HepG2 (cell line): ENCODE data around the gene GJB5. TPM values are rescaled to one million over a fixed set of nuclear protein-coding genes. Genes with fewer than 3 reads are reported as not detected.
A peak's percentile ranks its signal among the peaks of the same experiment; 100 is the strongest.

ENCODE experiments used
- ELF3 ChIP-seq: IDR thresholded peaks from 2 replicates; pipeline ENCODE4 v1.6.1; 2016; ENCODE audit warnings: missing genetic modification reagents, missing compliant biosample characterization
- HOXA3 ChIP-seq: sonication (generic); formaldehyde crosslinking; IDR thresholded peaks from 2 replicates; pipeline ENCODE4 v1.5.0; 2020; ENCODE audit warnings: missing genetic modification reagents
- JUND ChIP-seq: sonication (generic); formaldehyde crosslinking; IDR thresholded peaks from 2 replicates; pipeline ENCODE4 v1.8.0; 2022; ENCODE audit warnings: mild to moderate bottlenecking, missing genetic modification reagents
- MATR3 ChIP-seq: sonication (generic); formaldehyde crosslinking; IDR thresholded peaks from 2 replicates; pipeline ENCODE4 v1.4.0; 2020; ENCODE audit warnings: missing genetic modification reagents
- PRMT3 ChIP-seq: sonication (generic); formaldehyde crosslinking; IDR thresholded peaks from 2 replicates; pipeline ENCODE4 v1.8.1; 2022; ENCODE audit warnings: low read depth, mild to moderate bottlenecking, moderate library complexity, missing genetic modification reagents, borderline replicate concordance
- THYN1 ChIP-seq: sonication (generic); formaldehyde crosslinking; IDR thresholded peaks from 2 replicates; pipeline ENCODE4 v1.8.1; 2023; ENCODE audit warnings: low read depth, mild to moderate bottlenecking, moderate library complexity, missing genetic modification reagents, borderline replicate concordance
- ZFP36 ChIP-seq: fragments of 150-350 bp; IDR thresholded peaks from 2 replicates; pipeline ENCODE4 v1.6.1; 2018; ENCODE audit warnings: borderline replicate concordance, low read length, low read depth; ENCODE audit not compliant: partially characterized antibody
- ZNF30 ChIP-seq: sonication (generic); formaldehyde crosslinking; IDR thresholded peaks from 2 replicates; pipeline ENCODE4 v1.5.0; 2020; ENCODE audit warnings: mild to moderate bottlenecking, missing genetic modification reagents
- ZNF558 ChIP-seq: sonication (generic); formaldehyde crosslinking; IDR thresholded peaks from 2 replicates; pipeline ENCODE4 v1.9.0; 2022; ENCODE audit warnings: mild to moderate bottlenecking, missing genetic modification reagents, borderline replicate concordance
- ZNF83 ChIP-seq: sonication (generic); formaldehyde crosslinking; IDR thresholded peaks from 2 replicates; pipeline ENCODE4 v1.4.0; 2020; ENCODE audit warnings: missing genetic modification reagents, mild to moderate bottlenecking, borderline replicate concordance
- polyA plus RNA-seq, 8 experiments: library from polyadenylated mRNA; depleted of rRNA in 3 of 8; stranded (reverse) in 7 of 8; unstranded in 1 of 8; fragments of >200 nt; fragmentation: Illumina TruSeq in 4 of 8; extraction: Trizol in 4 of 8; gene quantifications; 2 replicates each; pipeline versions ENCODE4 v1.2.1 to v1.2.3, GENCODE V29; 2011 to 2016; ENCODE audit warnings: low read depth in 4 of 8, missing spikeins in 1 of 8, mixed read lengths in 1 of 8; ENCODE audit not compliant: insufficient read depth in 1 of 8
- total RNA-seq, 5 experiments: library from RNA; depleted of rRNA; stranded (reverse); fragments of >200 nt; fragmentation: Illumina TruSeq; extraction: Trizol; gene quantifications; 2 replicates each; pipeline ENCODE4 v1.2.3, GENCODE V29; 2016; ENCODE audit warnings: low read depth in 1 of 5
- TF ChIP-seq, protein P1 (sequence below): sonication (generic); formaldehyde crosslinking; IDR thresholded peaks from 2 replicates; pipeline ENCODE4 v1.9.0; 2021; ENCODE audit warnings: missing genetic modification reagents, borderline replicate concordance
- TF ChIP-seq, protein P2 (sequence below): sonication (generic); formaldehyde crosslinking; IDR thresholded peaks from 2 replicates; pipeline ENCODE4 v1.4.0; 2020; ENCODE audit warnings: missing genetic modification reagents, borderline replicate concordance
- TF ChIP-seq, protein P3 (sequence below): sonication (generic); formaldehyde crosslinking; IDR thresholded peaks from 2 replicates; pipeline ENCODE4 v1.8.1; 2023; ENCODE audit warnings: missing genetic modification reagents, inconsistent platforms, borderline replicate concordance
- TF ChIP-seq, protein P4 (sequence below): sonication (generic); formaldehyde crosslinking; IDR thresholded peaks from 2 replicates; pipeline ENCODE4 v1.4.0; 2020; ENCODE audit warnings: missing genetic modification reagents, borderline replicate concordance
- TF ChIP-seq, protein P5 (sequence below): fragments of 450-650 bp; IDR thresholded peaks from 2 replicates; pipeline ENCODE4 v1.6.1; 2017; ENCODE audit warnings: mild to moderate bottlenecking
- TF ChIP-seq, protein P6 (sequence below): sonication (generic); formaldehyde crosslinking; IDR thresholded peaks from 2 replicates; pipeline ENCODE4 v1.5.0; 2020; ENCODE audit warnings: mild to moderate bottlenecking, missing genetic modification reagents, moderate library complexity

Gene GJB5
- total and polyA plus RNA-seq, 2 of the 13 experiments (the other 11 are each of a cell fraction or from before 2014, with no cell fraction given), result not detected

DNA sequence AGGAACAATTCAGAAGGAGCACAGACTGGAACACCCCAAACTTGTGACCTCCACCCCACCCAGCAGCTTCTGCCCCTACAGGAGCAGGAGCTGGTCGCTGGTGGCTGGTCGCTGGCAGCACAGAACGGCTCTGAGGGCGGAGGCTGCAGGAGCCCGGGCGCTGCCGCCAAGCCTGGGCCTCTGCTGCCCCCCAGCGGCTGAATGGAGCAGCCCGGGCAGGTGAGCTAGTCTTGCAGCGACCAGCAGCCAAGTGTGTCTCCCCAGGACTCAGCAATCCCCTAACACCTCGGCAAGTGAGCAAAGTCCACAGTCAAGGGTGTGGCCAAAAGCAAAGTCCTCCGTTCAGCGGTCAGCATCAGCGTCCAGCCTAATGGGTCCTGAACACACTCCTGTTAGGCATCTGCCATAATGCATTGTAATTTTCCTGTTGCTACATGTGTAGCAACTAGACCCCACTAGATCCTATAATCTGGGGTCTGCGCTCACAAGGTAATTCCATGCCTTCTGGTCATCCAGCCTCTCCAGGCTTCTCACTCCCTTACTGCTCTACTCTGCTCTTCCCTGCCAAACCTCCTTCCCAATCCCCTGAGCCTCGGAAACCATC, 12.1 kb upstream of the GJB5 start (continued):
- TF ChIP-seq, protein P1, sequence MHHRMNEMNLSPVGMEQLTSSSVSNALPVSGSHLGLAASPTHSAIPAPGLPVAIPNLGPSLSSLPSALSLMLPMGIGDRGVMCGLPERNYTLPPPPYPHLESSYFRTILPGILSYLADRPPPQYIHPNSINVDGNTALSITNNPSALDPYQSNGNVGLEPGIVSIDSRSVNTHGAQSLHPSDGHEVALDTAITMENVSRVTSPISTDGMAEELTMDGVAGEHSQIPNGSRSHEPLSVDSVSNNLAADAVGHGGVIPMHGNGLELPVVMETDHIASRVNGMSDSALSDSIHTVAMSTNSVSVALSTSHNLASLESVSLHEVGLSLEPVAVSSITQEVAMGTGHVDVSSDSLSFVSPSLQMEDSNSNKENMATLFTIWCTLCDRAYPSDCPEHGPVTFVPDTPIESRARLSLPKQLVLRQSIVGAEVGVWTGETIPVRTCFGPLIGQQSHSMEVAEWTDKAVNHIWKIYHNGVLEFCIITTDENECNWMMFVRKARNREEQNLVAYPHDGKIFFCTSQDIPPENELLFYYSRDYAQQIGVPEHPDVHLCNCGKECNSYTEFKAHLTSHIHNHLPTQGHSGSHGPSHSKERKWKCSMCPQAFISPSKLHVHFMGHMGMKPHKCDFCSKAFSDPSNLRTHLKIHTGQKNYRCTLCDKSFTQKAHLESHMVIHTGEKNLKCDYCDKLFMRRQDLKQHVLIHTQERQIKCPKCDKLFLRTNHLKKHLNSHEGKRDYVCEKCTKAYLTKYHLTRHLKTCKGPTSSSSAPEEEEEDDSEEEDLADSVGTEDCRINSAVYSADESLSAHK (CRISPR knock-in tag), result no peak
- TF ChIP-seq, protein P2, sequence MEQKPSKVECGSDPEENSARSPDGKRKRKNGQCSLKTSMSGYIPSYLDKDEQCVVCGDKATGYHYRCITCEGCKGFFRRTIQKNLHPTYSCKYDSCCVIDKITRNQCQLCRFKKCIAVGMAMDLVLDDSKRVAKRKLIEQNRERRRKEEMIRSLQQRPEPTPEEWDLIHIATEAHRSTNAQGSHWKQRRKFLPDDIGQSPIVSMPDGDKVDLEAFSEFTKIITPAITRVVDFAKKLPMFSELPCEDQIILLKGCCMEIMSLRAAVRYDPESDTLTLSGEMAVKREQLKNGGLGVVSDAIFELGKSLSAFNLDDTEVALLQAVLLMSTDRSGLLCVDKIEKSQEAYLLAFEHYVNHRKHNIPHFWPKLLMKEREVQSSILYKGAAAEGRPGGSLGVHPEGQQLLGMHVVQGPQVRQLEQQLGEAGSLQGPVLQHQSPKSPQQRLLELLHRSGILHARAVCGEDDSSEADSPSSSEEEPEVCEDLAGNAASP (CRISPR knock-in tag), result no peak
- no peak for TF ChIP-seq ZNF30 (CRISPR knock-in tag)
- TF ChIP-seq, protein P3, sequence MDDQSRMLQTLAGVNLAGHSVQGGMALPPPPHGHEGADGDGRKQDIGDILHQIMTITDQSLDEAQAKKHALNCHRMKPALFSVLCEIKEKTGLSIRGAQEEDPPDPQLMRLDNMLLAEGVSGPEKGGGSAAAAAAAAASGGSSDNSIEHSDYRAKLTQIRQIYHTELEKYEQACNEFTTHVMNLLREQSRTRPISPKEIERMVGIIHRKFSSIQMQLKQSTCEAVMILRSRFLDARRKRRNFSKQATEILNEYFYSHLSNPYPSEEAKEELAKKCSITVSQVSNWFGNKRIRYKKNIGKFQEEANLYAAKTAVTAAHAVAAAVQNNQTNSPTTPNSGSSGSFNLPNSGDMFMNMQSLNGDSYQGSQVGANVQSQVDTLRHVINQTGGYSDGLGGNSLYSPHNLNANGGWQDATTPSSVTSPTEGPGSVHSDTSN (CRISPR knock-in tag), result no peak
- TF ChIP-seq, protein P4, sequence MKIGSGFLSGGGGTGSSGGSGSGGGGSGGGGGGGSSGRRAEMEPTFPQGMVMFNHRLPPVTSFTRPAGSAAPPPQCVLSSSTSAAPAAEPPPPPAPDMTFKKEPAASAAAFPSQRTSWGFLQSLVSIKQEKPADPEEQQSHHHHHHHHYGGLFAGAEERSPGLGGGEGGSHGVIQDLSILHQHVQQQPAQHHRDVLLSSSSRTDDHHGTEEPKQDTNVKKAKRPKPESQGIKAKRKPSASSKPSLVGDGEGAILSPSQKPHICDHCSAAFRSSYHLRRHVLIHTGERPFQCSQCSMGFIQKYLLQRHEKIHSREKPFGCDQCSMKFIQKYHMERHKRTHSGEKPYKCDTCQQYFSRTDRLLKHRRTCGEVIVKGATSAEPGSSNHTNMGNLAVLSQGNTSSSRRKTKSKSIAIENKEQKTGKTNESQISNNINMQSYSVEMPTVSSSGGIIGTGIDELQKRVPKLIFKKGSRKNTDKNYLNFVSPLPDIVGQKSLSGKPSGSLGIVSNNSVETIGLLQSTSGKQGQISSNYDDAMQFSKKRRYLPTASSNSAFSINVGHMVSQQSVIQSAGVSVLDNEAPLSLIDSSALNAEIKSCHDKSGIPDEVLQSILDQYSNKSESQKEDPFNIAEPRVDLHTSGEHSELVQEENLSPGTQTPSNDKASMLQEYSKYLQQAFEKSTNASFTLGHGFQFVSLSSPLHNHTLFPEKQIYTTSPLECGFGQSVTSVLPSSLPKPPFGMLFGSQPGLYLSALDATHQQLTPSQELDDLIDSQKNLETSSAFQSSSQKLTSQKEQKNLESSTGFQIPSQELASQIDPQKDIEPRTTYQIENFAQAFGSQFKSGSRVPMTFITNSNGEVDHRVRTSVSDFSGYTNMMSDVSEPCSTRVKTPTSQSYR (CRISPR knock-in tag), result no peak
- TF ChIP-seq, protein P5, sequence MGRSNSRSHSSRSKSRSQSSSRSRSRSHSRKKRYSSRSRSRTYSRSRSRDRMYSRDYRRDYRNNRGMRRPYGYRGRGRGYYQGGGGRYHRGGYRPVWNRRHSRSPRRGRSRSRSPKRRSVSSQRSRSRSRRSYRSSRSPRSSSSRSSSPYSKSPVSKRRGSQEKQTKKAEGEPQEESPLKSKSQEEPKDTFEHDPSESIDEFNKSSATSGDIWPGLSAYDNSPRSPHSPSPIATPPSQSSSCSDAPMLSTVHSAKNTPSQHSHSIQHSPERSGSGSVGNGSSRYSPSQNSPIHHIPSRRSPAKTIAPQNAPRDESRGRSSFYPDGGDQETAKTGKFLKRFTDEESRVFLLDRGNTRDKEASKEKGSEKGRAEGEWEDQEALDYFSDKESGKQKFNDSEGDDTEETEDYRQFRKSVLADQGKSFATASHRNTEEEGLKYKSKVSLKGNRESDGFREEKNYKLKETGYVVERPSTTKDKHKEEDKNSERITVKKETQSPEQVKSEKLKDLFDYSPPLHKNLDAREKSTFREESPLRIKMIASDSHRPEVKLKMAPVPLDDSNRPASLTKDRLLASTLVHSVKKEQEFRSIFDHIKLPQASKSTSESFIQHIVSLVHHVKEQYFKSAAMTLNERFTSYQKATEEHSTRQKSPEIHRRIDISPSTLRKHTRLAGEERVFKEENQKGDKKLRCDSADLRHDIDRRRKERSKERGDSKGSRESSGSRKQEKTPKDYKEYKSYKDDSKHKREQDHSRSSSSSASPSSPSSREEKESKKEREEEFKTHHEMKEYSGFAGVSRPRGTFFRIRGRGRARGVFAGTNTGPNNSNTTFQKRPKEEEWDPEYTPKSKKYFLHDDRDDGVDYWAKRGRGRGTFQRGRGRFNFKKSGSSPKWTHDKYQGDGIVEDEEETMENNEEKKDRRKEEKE, result no peak
- TF ChIP-seq ZNF83 (CRISPR knock-in tag), result no peak
- no peak for TF ChIP-seq THYN1
- TF ChIP-seq ZFP36, result peak; percentile 84
- TF ChIP-seq, protein P6, sequence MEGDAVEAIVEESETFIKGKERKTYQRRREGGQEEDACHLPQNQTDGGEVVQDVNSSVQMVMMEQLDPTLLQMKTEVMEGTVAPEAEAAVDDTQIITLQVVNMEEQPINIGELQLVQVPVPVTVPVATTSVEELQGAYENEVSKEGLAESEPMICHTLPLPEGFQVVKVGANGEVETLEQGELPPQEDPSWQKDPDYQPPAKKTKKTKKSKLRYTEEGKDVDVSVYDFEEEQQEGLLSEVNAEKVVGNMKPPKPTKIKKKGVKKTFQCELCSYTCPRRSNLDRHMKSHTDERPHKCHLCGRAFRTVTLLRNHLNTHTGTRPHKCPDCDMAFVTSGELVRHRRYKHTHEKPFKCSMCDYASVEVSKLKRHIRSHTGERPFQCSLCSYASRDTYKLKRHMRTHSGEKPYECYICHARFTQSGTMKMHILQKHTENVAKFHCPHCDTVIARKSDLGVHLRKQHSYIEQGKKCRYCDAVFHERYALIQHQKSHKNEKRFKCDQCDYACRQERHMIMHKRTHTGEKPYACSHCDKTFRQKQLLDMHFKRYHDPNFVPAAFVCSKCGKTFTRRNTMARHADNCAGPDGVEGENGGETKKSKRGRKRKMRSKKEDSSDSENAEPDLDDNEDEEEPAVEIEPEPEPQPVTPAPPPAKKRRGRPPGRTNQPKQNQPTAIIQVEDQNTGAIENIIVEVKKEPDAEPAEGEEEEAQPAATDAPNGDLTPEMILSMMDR (CRISPR knock-in tag), result peak; percentile 95
- no peak for TF ChIP-seq ELF3 (CRISPR knock-in tag)
- TF ChIP-seq ZNF558 (CRISPR knock-in tag), result no peak
- TF ChIP-seq HOXA3 (CRISPR knock-in tag), result no peak
- no peak for TF ChIP-seq PRMT3 (CRISPR knock-in tag)
- TF ChIP-seq JUND (CRISPR knock-in tag), result no peak
- no peak for TF ChIP-seq MATR3 (CRISPR knock-in tag)
